HS-27A (cell line): ENCODE results near the gene ZSCAN30.
A peak's percentile ranks its signal among the peaks of the same experiment; 100 is the strongest.
"Not testable (repeated sequence)": the region's sequence is repeated elsewhere in the genome, so short reads cannot be mapped to it uniquely, and the experiment has no call there.

ENCODE experiments used
- DNase-seq: peaks from one replicate; pipeline ENCODE4 v3.0.0-alpha.2; 2012; ENCODE audit warnings: low read depth, missing footprints

Gene ZSCAN30

GRCh38 chr18:35236571-35237363 is 53.3 kb downstream of the ZSCAN30 start:
- DNase-seq, result no peak

- peak; percentile 45 for DNase-seq
Observed at GRCh38 chr18:35231052-35231451, 59.0 kb downstream of the ZSCAN30 start.

- DNase-seq, result no peak
Observed at GRCh38 chr18:35227254-35227653, 62.8 kb downstream of the ZSCAN30 start.

- DNase-seq, result no peak
Observed at GRCh38 chr18:35223797-35224196, 66.2 kb downstream of the ZSCAN30 start.

- DNase-seq, result no peak
Observed at GRCh38 chr18:35220424-35220823, 69.6 kb downstream of the ZSCAN30 start.

GRCh38 chr18:35219331-35219730 is 70.7 kb downstream of the ZSCAN30 start:
- not testable (repeated sequence) for DNase-seq

GRCh38 chr18:35216611-35217010 is 73.4 kb downstream of the ZSCAN30 start:
- not testable (repeated sequence) for DNase-seq

GRCh38 chr18:35215026-35215425 is 75.0 kb downstream of the ZSCAN30 start:
- no peak for DNase-seq

- not testable (repeated sequence) for DNase-seq
Observed at GRCh38 chr18:35205746-35206458, 84.1 kb downstream of the ZSCAN30 start.

- DNase-seq, result no peak
Observed at GRCh38 chr18:35205199-35205712, 84.8 kb downstream of the ZSCAN30 start.

GRCh38 chr18:35203067-35203466 is 87.0 kb downstream of the ZSCAN30 start:
- no peak for DNase-seq

- no peak for DNase-seq
Observed at GRCh38 chr18:35201256-35201931, 88.6 kb downstream of the ZSCAN30 start.
